ENCODE results near the gene ZBTB24.

Gene ZBTB24

GRCh38 chr6:109434456-109434855 lies 48.6 kb downstream of the ZBTB24 start:
- TF ChIP-seq CTCF (IDR thresholded peaks at IDR 0.05; ENCODE audit: extremely low read depth, insufficient read depth, missing control alignments) = no peak
- DNase-seq (ENCODE audit: low spot score) = no peak
- in situ Hi-C loops (cut with MboI; ENCODE audit: low pct_unique_long_range_greater_than_20kb, low sequenced_read_pairs, unreplicated experiment) = no loop called here

GRCh38 chr6:109429496-109429895 lies 53.5 kb downstream of the ZBTB24 start:
- no peak for TF ChIP-seq CTCF (IDR thresholded peaks at IDR 0.05; ENCODE audit: extremely low read depth, insufficient read depth, missing control alignments)
- in situ Hi-C loops (cut with MboI; ENCODE audit: low pct_unique_long_range_greater_than_20kb, low sequenced_read_pairs, unreplicated experiment) = no loop called here
- no peak for DNase-seq (ENCODE audit: low spot score)

GRCh38 chr6:109428889-109429477 lies 54.0 kb downstream of the ZBTB24 start:
- in situ Hi-C loops (cut with MboI; ENCODE audit: low pct_unique_long_range_greater_than_20kb, low sequenced_read_pairs, unreplicated experiment) = no loop called here
- no peak for TF ChIP-seq CTCF (IDR thresholded peaks at IDR 0.05; ENCODE audit: extremely low read depth, insufficient read depth, missing control alignments)
- no peak for DNase-seq (ENCODE audit: low spot score)

- no peak for DNase-seq (ENCODE audit: low spot score)
- in situ Hi-C loops (cut with MboI; ENCODE audit: low pct_unique_long_range_greater_than_20kb, low sequenced_read_pairs, unreplicated experiment) = no loop called here
- no peak for TF ChIP-seq CTCF (IDR thresholded peaks at IDR 0.05; ENCODE audit: extremely low read depth, insufficient read depth, missing control alignments)
Measured at GRCh38 chr6:109424946-109425345, 58.1 kb downstream of the ZBTB24 start.

GRCh38 chr6:109421184-109421583 lies 61.8 kb downstream of the ZBTB24 start:
- in situ Hi-C loops (cut with MboI; ENCODE audit: low pct_unique_long_range_greater_than_20kb, low sequenced_read_pairs, unreplicated experiment) = no loop called here
- TF ChIP-seq CTCF (IDR thresholded peaks at IDR 0.05; ENCODE audit: extremely low read depth, insufficient read depth, missing control alignments) = no peak
- DNase-seq (ENCODE audit: low spot score) = no peak

- no peak for TF ChIP-seq CTCF (IDR thresholded peaks at IDR 0.05; ENCODE audit: extremely low read depth, insufficient read depth, missing control alignments)
- DNase-seq (ENCODE audit: low spot score) = no peak
- in situ Hi-C loops (cut with MboI; ENCODE audit: low pct_unique_long_range_greater_than_20kb, low sequenced_read_pairs, unreplicated experiment) = no loop called here
Measured at GRCh38 chr6:109420751-109421150, 62.3 kb downstream of the ZBTB24 start.

GRCh38 chr6:109417646-109418045 lies 65.4 kb downstream of the ZBTB24 start:
- DNase-seq (ENCODE audit: low spot score) = no peak
- TF ChIP-seq CTCF (IDR thresholded peaks at IDR 0.05; ENCODE audit: extremely low read depth, insufficient read depth, missing control alignments) = no peak
- in situ Hi-C loops (cut with MboI; ENCODE audit: low pct_unique_long_range_greater_than_20kb, low sequenced_read_pairs, unreplicated experiment) = no loop called here

Measured in GM13977 (cell line).